NAMALWA (cell line): ENCODE results near the gene FGF7.
"Not testable (repeated sequence)": the region's sequence is repeated elsewhere in the genome, so short reads cannot be mapped to it uniquely, and the experiment has no call there.

Source experiments
- DNase-seq: peaks from one replicate; pipeline ENCODE4 v3.0.0-alpha.2; 2015; ENCODE audit warnings: low spot score

Gene FGF7

DNA sequence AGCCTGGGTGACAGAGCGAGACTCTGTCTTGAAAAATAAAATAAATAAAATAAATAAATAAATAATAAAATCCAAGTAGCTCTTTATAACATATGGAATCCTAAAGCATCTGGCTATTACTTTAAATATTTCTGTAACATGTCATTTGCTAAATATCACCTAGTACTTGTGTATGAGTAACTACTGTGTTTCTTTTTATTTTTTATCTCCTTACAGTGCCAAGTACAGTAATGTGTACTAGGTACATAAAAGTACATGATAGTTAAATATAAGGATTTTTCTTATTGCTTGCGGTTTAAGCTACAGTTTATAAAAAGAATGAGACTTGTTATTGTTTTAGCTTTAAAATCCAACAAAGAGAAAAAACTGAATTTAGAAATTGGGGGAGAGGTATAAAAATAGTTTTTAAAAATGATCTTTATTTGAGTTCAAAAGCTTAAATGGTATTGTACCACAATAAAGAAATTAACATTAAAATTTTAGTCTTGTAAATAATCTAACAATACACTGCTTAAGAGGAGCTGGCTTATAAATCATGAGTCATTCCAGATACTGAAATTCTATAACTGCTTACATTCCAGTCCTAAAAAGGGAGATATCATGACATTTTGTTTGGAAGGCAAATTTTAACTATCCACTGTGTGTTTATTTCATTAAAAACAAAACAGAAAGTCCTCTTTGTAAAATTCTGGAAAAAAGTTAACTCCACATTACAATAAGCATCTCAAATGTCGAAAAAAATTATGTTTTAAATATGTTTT lies 73.1 kb downstream of the FGF7 start:
- no peak for DNase-seq

DNA sequence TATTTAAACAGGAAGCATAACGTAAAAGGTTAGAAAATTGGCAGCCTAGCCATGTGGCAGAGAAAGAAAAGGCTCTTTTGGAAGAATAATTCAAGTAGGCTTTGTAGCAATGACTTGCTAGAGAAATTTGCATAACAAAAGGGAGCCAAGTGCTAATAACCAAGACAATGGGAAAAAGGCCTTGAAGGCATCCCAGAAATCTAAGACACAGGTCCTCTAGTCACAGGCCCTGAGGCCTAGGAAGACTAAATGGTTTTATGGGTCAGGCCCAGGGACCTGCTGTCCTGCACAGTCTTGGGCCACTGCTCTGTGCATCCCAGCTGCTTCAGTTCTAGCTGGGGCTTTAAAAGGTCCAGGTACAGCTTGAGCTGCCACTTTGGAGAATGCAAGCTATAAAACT lies 78.5 kb downstream of the FGF7 start:
- DNase-seq: no peak

DNA sequence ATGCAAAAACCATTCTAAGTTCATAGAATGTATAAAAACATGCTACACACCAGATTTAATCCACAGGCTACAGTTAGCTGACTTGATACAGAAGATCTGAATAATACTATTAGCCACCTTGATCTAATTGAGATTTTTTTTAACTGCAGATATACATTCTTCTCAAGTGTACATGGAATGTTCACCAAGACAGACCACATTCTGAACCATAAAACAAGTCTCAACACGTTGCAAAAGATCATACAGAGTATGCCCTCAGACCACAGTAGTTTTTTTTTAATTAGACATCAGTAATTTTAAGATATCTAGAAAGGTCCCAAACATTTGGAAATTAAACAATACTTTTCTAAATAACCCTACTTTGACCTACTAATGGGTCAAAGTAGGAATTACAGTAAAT lies 83.3 kb downstream of the FGF7 start:
- no peak for DNase-seq

DNA sequence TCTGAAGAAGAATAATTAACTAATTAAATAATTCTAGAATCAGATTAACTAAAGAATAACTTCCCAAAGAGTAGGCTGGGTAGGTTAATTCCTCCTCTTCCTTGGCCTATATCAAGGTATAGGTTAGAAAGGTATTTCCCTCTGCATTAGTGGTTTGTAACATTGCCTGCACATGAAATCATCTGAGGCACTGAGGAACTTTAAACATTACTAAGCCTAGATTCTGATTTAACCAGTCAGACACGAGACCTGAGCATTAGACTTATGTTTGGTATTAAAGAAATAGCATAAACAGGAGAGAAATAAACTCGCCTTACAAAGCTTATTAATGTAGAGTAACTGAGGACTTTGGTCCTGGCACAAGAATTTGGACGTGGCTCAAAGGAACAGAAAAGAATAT lies 84.2 kb downstream of the FGF7 start:
- DNase-seq: no peak

DNA sequence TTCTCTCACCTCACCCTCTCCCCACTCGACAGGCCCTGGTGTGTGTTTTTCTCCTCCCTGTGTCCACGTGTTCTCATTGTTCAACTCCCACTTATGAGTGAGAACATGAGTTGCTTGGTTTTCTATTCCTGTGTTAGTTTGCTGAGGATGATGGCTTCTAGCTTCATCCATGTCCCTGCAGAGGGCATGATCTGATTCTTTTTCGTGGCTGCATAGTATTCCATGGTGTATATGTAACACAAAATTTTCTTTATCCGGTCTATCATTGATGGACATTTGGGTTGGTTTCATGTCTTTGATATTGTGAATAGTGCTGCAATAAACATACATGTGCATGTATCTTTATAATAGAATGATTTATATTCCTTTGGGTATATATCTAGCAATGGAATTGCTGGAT lies 89.7 kb downstream of the FGF7 start:
- DNase-seq: not testable (repeated sequence)

DNA sequence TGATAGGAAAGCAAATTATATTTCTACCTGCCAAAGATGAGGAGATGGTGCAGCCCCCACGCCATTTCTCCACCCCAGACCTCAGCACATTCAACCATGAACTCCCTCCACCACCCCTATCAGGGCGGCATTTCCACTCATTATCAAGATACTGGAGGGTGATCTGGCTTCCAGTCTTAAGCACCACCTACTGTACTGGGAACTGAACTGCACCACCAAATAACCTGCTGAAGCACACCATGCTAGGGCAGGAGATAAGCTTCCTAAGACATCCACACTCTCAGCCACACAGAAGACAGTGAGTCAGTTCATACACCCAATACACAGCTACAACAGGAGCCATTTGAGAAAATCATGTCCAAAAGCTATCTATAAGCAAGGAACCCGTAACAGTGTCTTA lies 98.8 kb downstream of the FGF7 start:
- no peak for DNase-seq

DNA sequence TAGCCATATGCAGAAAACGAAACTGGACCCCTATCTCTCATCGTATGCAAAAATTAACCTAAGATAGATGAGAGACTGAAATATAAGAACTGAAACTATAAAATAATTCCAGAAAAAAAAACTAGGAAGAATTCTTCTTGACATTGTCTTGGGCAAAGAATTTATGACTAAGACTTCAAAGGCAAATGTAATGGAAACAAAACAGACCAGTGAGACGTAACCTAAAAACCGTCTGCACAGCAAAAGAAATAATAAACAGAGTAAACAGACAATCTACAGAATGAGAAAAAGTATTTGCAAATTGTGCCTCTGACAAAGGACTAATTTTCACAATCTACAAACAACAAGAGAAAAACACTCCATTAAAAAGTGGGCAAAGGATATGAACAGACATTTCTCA lies 105.2 kb downstream of the FGF7 start:
- DNase-seq: no peak

DNA sequence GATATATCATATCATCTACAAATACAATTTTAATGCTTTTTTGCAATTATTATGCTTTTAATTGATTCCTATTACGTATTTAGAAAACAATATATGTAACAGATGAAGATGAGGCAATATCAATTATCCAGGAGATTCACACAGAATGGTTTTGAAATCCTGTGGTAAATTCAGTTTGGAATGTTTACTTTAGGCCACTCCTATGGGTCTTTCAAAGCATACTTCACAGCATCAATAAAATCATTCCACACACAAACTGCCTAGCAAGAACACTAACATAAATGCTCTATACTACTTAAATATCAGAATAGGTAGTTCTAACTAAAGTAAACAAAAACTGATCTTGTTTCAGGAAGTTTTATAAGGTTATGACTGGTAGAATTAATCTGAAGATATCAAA lies 107.0 kb downstream of the FGF7 start:
- no peak for DNase-seq
